ENCODE data around the gene CDH23. TPM values are rescaled to one million over a fixed set of nuclear protein-coding genes. Genes with fewer than 3 reads are reported as not detected.

The CDH23 gene
- total RNA-seq, 4 donors from 2014 or later, result 0.57 to 5.9 (median 1.0) TPM

DNA sequence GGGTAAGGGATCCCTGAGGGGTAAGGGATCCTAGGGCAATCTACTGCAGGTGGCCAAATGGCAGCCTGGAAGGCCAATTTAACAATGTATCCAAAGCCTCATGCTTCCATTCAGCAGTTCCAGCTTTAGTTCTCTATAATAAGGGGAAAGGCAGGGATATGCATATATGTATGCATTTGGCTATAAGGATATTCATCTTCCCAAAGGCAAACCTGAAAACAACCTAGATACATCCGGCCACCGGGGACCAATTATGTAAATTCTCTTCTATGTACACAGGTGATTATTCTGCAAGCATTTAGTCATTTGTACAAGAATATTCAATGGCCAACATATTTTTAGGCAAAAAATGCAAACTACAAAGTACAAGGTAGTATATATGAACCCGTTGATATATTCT is 427.6 kb downstream of the CDH23 start:
- H3K27me3 ChIP-seq, result no peaks in the 10 kb centered on the region
- 85 to 95% methylated on average over 3 of the region's 3 CpGs for WGBS, 2 donors
- no peaks in the 10 kb centered on the region for H3K4me1 ChIP-seq
- intact Hi-C loops (cut with DNase I), result no loop called here
- H3K4me3 ChIP-seq, result no peak overlapping the region
- H3K9me3 ChIP-seq, result no peaks in the 10 kb centered on the region
- H3K27ac ChIP-seq, result no peak overlapping the region
- TF ChIP-seq, protein P1, sequence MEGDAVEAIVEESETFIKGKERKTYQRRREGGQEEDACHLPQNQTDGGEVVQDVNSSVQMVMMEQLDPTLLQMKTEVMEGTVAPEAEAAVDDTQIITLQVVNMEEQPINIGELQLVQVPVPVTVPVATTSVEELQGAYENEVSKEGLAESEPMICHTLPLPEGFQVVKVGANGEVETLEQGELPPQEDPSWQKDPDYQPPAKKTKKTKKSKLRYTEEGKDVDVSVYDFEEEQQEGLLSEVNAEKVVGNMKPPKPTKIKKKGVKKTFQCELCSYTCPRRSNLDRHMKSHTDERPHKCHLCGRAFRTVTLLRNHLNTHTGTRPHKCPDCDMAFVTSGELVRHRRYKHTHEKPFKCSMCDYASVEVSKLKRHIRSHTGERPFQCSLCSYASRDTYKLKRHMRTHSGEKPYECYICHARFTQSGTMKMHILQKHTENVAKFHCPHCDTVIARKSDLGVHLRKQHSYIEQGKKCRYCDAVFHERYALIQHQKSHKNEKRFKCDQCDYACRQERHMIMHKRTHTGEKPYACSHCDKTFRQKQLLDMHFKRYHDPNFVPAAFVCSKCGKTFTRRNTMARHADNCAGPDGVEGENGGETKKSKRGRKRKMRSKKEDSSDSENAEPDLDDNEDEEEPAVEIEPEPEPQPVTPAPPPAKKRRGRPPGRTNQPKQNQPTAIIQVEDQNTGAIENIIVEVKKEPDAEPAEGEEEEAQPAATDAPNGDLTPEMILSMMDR (IDR thresholded peaks at IDR 0.05), result no peak
- no peak for TF ChIP-seq POLR2A (IDR thresholded peaks at IDR 0.05)
- H3K36me3 ChIP-seq, result peaks cover 50 to 100% (median 83%) of the 10 kb centered on the region in 3 donors
- DNase-seq, result no peak

DNA sequence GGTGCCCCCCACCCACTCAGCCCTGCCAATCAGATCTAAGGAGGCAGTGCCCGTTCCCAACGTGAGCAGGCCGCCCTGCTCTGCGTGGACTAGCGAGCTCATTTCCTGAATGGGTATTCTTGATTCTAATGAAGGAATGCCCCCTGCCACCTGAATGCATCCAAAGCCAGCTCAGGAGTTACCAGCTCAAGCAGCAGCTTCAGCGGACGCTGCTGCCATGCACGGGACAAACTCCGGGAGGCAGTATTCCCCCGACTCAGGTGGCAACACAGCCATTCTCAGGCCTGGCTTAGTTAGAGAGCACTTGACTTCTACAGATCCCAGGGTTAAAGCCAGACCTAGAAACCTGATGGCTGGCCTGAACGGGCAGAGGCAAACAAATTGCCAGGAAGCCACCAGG is 428.5 kb downstream of the CDH23 start:
- WGBS, 2 donors, result 61% methylated on average over 5 of the region's 11 CpGs; no CpG with 5 or more reads in 1 of the 2 donors
- intact Hi-C loops (cut with DNase I), result no loop called here
- peaks cover 0 to 1% (median 0%) of the 10 kb centered on the region in 3 donors for H3K4me1 ChIP-seq
- no peaks in the 10 kb centered on the region for H3K9me3 ChIP-seq
- TF ChIP-seq POLR2A (IDR thresholded peaks at IDR 0.05), result no peak
- TF ChIP-seq, protein P1 (IDR thresholded peaks at IDR 0.05), result no peak
- H3K27me3 ChIP-seq, result no peaks in the 10 kb centered on the region
- no peak overlapping the region for H3K27ac ChIP-seq
- H3K36me3 ChIP-seq, result peaks cover 42 to 100% (median 78%) of the 10 kb centered on the region in 3 donors
- DNase-seq, result no peak
- H3K4me3 ChIP-seq, result no peak overlapping the region

DNA sequence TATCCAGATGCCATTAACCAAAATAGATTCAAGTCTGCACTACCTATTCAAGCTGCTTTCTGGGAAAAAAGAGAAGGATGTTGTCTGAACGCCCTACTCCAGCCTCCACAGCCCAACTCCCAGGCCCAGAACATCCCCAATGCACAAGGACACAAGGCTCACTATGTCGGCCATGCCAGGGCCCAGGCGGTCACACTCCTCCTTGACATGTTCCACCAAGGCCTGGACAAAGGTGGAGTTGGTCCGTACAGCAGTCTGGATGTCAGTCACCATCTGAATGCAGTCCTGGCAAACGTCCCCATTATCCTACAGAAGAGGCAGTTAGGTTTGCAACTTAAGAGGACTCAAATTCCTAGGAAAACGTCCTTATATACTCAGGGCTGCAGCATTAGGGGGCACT is 431.1 kb downstream of the CDH23 start:
- no peak overlapping the region for H3K4me3 ChIP-seq
- 70 to 71% methylated on average over 1 to 3 of the region's 6 CpGs for WGBS, 2 donors
- H3K9me3 ChIP-seq, result no peaks in the 10 kb centered on the region
- H3K27ac ChIP-seq, result no peak overlapping the region
- TF ChIP-seq POLR2A (IDR thresholded peaks at IDR 0.05), result no peak
- TF ChIP-seq, protein P1 (IDR thresholded peaks at IDR 0.05), result no peak
- peaks cover 0 to 25% (median 7%) of the 10 kb centered on the region in 3 donors for H3K4me1 ChIP-seq
- H3K36me3 ChIP-seq, result peaks cover 53 to 99% (median 73%) of the 10 kb centered on the region in 3 donors
- no peak for DNase-seq
- no peaks in the 10 kb centered on the region for H3K27me3 ChIP-seq
- intact Hi-C loops (cut with DNase I), result no loop called here

DNA sequence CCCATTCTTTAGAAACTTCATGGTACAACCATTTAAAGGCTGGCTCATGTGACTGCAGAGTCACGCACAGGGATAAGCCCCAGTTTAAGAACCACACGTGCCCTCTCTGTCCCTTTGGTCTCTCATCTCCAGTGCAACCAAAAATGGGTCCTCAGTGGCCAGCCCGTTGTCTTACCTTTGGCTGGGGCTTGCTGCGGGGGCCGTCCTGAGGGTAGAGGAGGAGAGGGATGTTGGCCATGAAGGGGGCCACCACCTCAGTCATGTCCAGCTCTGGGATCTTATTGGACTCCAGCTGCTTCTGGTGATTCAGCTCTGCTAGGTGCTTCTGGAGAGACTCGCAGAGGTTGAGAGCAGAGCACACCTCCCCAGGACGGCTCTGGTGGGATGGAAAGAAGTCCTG is 432.0 kb downstream of the CDH23 start:
- Histone ChIP-seq H3K36me3 (peaks cover 44 to 98% (median 65%) of the 10 kb centered on the region in 3 donors), H3K4me3 (no peak overlapping the region), H3K27ac (no peak overlapping the region), H3K9me3 (no peaks in the 10 kb centered on the region), H3K27me3 (no peaks in the 10 kb centered on the region), H3K4me1 (peaks cover 0 to 34% (median 13%) of the 10 kb centered on the region in 3 donors)
- no peak for DNase-seq
- TF ChIP-seq POLR2A (IDR thresholded peaks at IDR 0.05), result no peak
- TF ChIP-seq, protein P1 (IDR thresholded peaks at IDR 0.05), result no peak
- 92 to 94% methylated on average over 7 of the region's 7 CpGs for WGBS, 2 donors
- intact Hi-C loops (cut with DNase I), result no loop called here

DNA sequence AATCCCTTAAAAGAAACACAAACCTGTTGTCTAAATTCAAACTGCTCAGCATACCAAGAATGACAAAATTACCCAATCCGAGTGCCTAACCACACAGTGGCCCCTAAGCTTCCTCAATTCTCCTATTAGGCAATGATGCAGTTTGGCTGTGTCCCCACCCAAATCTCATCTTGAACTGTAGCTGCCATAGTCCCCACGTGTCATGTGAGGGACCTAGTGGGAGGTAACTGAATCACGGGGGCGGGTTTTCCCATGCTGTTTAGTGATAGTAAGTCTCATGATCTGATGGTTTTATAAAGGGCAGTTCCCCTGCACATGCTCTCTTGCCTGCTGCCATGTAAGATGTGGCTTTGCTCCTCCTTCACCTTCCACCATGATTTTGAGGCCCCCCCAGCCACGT is 432.5 kb downstream of the CDH23 start:
- no peaks in the 10 kb centered on the region for H3K27me3 ChIP-seq
- no peak for DNase-seq
- no peak overlapping the region for H3K4me3 ChIP-seq
- TF ChIP-seq, protein P1 (IDR thresholded peaks at IDR 0.05), result no peak
- TF ChIP-seq POLR2A (IDR thresholded peaks at IDR 0.05), result no peak
- H3K4me1 ChIP-seq, result peaks cover 0 to 38% (median 13%) of the 10 kb centered on the region in 3 donors
- H3K27ac ChIP-seq, result no peak overlapping the region
- H3K9me3 ChIP-seq, result no peaks in the 10 kb centered on the region
- peaks cover 40 to 98% (median 61%) of the 10 kb centered on the region in 3 donors for H3K36me3 ChIP-seq
- intact Hi-C loops (cut with DNase I), result no loop called here
- 59 to 66% methylated on average over 5 of the region's 5 CpGs for WGBS, 2 donors
